GM12891 (cell line): ENCODE measurements around the gene CTSE.

Source experiments
- POLR2A ChIP-seq: IDR thresholded peaks from 2 replicates; pipeline ENCODE4 v1.6.1; 2011; ENCODE audit warnings: low read depth, low read length, control low read depth
- POLR2AphosphoS5 ChIP-seq: IDR thresholded peaks from 2 replicates; pipeline ENCODE4 v1.6.1; 2011; ENCODE audit warnings: low read depth, low read length, control low read depth
- TAF1 ChIP-seq: IDR thresholded peaks from 2 replicates; pipeline ENCODE4 v1.6.1; 2011; ENCODE audit warnings: low read depth, low read length, control low read depth

DNA sequence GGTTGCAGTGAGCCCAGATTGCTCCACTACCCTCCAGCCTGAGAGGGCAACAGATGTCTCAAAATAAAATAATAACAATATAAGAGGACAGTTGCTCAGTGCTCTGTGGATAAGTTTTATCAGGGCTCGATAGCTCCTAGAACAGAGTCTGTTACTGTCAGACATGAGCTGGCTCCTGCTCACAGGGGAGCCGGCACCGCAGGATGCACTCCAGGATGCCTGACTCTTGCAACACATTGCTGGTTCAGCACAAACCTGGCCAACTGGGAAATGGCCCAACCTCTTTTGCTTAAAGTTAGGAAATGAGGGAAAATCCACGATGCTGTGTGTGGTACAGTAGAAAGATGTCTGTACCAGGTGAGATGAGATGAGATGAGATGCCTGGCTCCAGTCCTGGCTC lies 5.8 kb upstream of the CTSE start:
- no peak for TF ChIP-seq POLR2A
- no peak for TF ChIP-seq TAF1
- no peak for TF ChIP-seq POLR2AphosphoS5
